Choroid plexus epithelial cell (primary cell): ENCODE measurements around the gene IL18BP.

Experiments used
- DNase-seq: peaks from one replicate; pipeline ENCODE4 v3.0.0-alpha.2; 2010; ENCODE audit warnings: low read depth
- H3K4me3 ChIP-seq: 2 replicates; pipeline ENCODE4 v1.5.1; 2011; ENCODE audit warnings: low read depth, mild to moderate bottlenecking, control low read depth, low read length, moderate library complexity
- CTCF ChIP-seq: conservative IDR thresholded peaks from 2 replicates; pipeline ENCODE4 v1.5.1; 2011; ENCODE audit warnings: low read depth, mild to moderate bottlenecking, control low read depth, inconsistent platforms, low read length, moderate library complexity

The IL18BP gene

GRCh38 chr11:72005347-72006260 lies 6.9 kb downstream of the IL18BP start:
- no peak overlapping the region for H3K4me3 ChIP-seq
- no peak for TF ChIP-seq CTCF
- no peak for DNase-seq

- DNase-seq = no peak
- no peak overlapping the region for H3K4me3 ChIP-seq
- TF ChIP-seq CTCF = no peak
Observed at GRCh38 chr11:72006309-72007088, 7.8 kb downstream of the IL18BP start.

GRCh38 chr11:72007089-72007476 lies 8.4 kb downstream of the IL18BP start:
- no peak overlapping the region for H3K4me3 ChIP-seq
- no peak for TF ChIP-seq CTCF
- DNase-seq = no peak

- H3K4me3 ChIP-seq = no peak overlapping the region
- TF ChIP-seq CTCF = no peak
- DNase-seq = no peak
Observed at GRCh38 chr11:72007587-72007986, 8.9 kb downstream of the IL18BP start.

GRCh38 chr11:72008728-72009127 lies 10.0 kb downstream of the IL18BP start:
- H3K4me3 ChIP-seq = no peak overlapping the region
- no peak for TF ChIP-seq CTCF
- no peak for DNase-seq

- no peak for DNase-seq
- TF ChIP-seq CTCF = no peak
- no peak overlapping the region for H3K4me3 ChIP-seq
Observed at GRCh38 chr11:72009156-72009555, 10.4 kb downstream of the IL18BP start.
